IMR-90 (cell line): ENCODE data around the gene SUDS3. TPM values are rescaled to one million over a fixed set of nuclear protein-coding genes. Genes with fewer than 3 reads are reported as not detected.

Experiments
- ATAC-seq: fragments of 200-7000 bp; cut with Tn5 transposase; 2 replicates; pipeline ENCODE4 v1.9.1; 2020; ENCODE audit warnings: low read depth, mild to moderate bottlenecking, moderate library complexity
- BruUV-seq: library from RNA; stranded (reverse); fragments of 400-500 nt; replicated peaks from 2 replicates; lab custom pipeline; 2021; lab: Mats Ljungman, UMichigan
- CTCF ChIA-PET: fragments of 300-600 bp; formaldehyde crosslinking; extraction: SDS; loops from one replicate; lab custom pipeline; 2021; ENCODE audit warnings: antibody characterized with exemption; lab: Yijun Ruan, JAX
- POLR2A ChIA-PET: fragments of 300-600 bp; sonication (Branson Sonifier 250); formaldehyde crosslinking; loops from one replicate; lab custom pipeline; 2022; ENCODE audit warnings: antibody characterized with exemption; ENCODE audit not compliant: unreplicated experiment; lab: Charles Lee
- DNase-seq: peaks from one replicate; pipeline ENCODE4 v3.0.0; 2013
- H2AFZ ChIP-seq: replicated peaks from 2 replicates; pipeline ENCODE3; 2013; ENCODE audit warnings: low read length, mild to moderate bottlenecking; ENCODE audit not compliant: poor library complexity
- H2AK5ac ChIP-seq: 2 replicates; pipeline ENCODE4 v1.6.1; 2013; ENCODE audit warnings: low read depth, low read length, inconsistent platforms
- H2AK9ac ChIP-seq: replicated peaks from 2 replicates; pipeline ENCODE3; 2013; ENCODE audit warnings: mild to moderate bottlenecking, low read depth, low read length, moderate library complexity; ENCODE audit not compliant: poor library complexity
- H2BK120ac ChIP-seq: 2 replicates; pipeline ENCODE4 v1.6.1; 2013; ENCODE audit warnings: low read depth, low read length, inconsistent platforms
- H2BK15ac ChIP-seq: 3 replicates; pipeline ENCODE4 v1.6.1; 2013; ENCODE audit warnings: low read depth, low read length, inconsistent platforms
- H2BK20ac ChIP-seq: 2 replicates; pipeline ENCODE4 v1.6.1; 2013; ENCODE audit warnings: low read depth, mild to moderate bottlenecking, inconsistent platforms, low read length, moderate library complexity
- H2BK5ac ChIP-seq: 2 replicates; pipeline ENCODE4 v1.6.1; 2013; ENCODE audit warnings: mild to moderate bottlenecking, low read depth, low read length, inconsistent platforms; ENCODE audit not compliant: poor library complexity, severe bottlenecking
- H3K14ac ChIP-seq: replicated peaks from 2 replicates; pipeline ENCODE4 v1.6.1; 2013; ENCODE audit warnings: low read depth, low read length, inconsistent platforms
- H3K18ac ChIP-seq: 2 replicates; pipeline ENCODE4 v1.6.1; 2013; ENCODE audit warnings: low read depth, low read length, control low read depth
- H3K23ac ChIP-seq: 2 replicates; pipeline ENCODE4 v1.6.1; 2013; ENCODE audit warnings: low read depth, low read length, inconsistent platforms
- H3K27ac ChIP-seq: 2 replicates; pipeline ENCODE4 v1.5.1; 2013; ENCODE audit warnings: mild to moderate bottlenecking, control low read depth, low read length; ENCODE audit not compliant: insufficient read depth
- H3K27me3 ChIP-seq: 2 replicates; pipeline ENCODE4 v1.6.1; 2013; ENCODE audit warnings: low read length; ENCODE audit not compliant: control insufficient read depth, insufficient read depth
- H3K36me3 ChIP-seq: 2 replicates; pipeline ENCODE4 v1.6.1; 2013; ENCODE audit warnings: low read length, mixed read lengths; ENCODE audit not compliant: control insufficient read depth, insufficient read depth
- H3K4ac ChIP-seq: 2 replicates; pipeline ENCODE4 v1.6.1; 2013; ENCODE audit warnings: low read depth, low read length, inconsistent platforms
- H3K4me1 ChIP-seq: 2 replicates; pipeline ENCODE4 v1.6.1; 2013; ENCODE audit warnings: low read length, mixed read lengths; ENCODE audit not compliant: control insufficient read depth, insufficient read depth
- H3K4me2 ChIP-seq: 2 replicates; pipeline ENCODE4 v1.6.1; 2013; ENCODE audit warnings: low read depth, mild to moderate bottlenecking, control low read depth, low read length, moderate library complexity
- H3K4me3 ChIP-seq: 2 replicates; pipeline ENCODE4 v1.5.1; 2013; ENCODE audit warnings: low read depth, mild to moderate bottlenecking, control low read depth, low read length, moderate library complexity; ENCODE audit not compliant: insufficient read depth
- H3K56ac ChIP-seq: 2 replicates; pipeline ENCODE4 v1.6.1; 2013; ENCODE audit warnings: low read length, inconsistent platforms; ENCODE audit not compliant: insufficient read depth; ENCODE audit errors: extremely low read depth
- H3K79me1 ChIP-seq, 2 experiments: 2 replicates each; pipeline ENCODE4 v1.6.1; 2013; ENCODE audit warnings: low read length in 2 of 2, inconsistent platforms in 1 of 2, low read depth in 1 of 2
- H3K9ac ChIP-seq: 2 replicates; pipeline ENCODE4 v1.6.1; 2013; ENCODE audit warnings: low read depth, low read length, control low read depth
- H3K9me1 ChIP-seq: 2 replicates; pipeline ENCODE4 v1.6.1; 2013; ENCODE audit warnings: low read length, inconsistent platforms; ENCODE audit not compliant: insufficient read depth
- H3K9me3 ChIP-seq: 2 replicates; pipeline ENCODE4 v1.6.1; 2013; ENCODE audit warnings: low read length; ENCODE audit not compliant: control insufficient read depth, insufficient read depth
- H4K20me1 ChIP-seq: 2 replicates; pipeline ENCODE4 v1.6.1; 2013; ENCODE audit warnings: low read length, inconsistent platforms; ENCODE audit not compliant: insufficient read depth
- H4K5ac ChIP-seq: 2 replicates; pipeline ENCODE4 v1.6.1; 2013; ENCODE audit warnings: mild to moderate bottlenecking, low read depth, low read length, control low read depth
- H4K8ac ChIP-seq, 2 experiments: 2 replicates each; pipeline ENCODE4 v1.6.1; 2013; ENCODE audit warnings: low read depth in 2 of 2, low read length in 2 of 2, control low read depth in 1 of 2, inconsistent platforms in 1 of 2
- H4K91ac ChIP-seq: 2 replicates; pipeline ENCODE4 v1.6.1; 2013; ENCODE audit warnings: low read depth, low read length, inconsistent platforms; ENCODE audit not compliant: insufficient read depth
- CEBPB ChIP-seq: IDR thresholded peaks from 2 replicates; pipeline ENCODE4 v1.6.1; 2012; ENCODE audit warnings: low read depth, low read length, improper control_type of control experiment
- MAFK ChIP-seq: IDR thresholded peaks from 2 replicates; pipeline ENCODE4 v1.6.1; 2012; ENCODE audit warnings: low read depth, low read length, improper control_type of control experiment
- MXI1 ChIP-seq: IDR thresholded peaks from 2 replicates; pipeline ENCODE4 v1.6.1; 2012; ENCODE audit warnings: low read depth, mild to moderate bottlenecking, low read length, moderate library complexity, borderline replicate concordance
- POLR2A ChIP-seq: IDR thresholded peaks from 2 replicates; pipeline ENCODE4 v1.6.1; 2012; ENCODE audit warnings: mild to moderate bottlenecking, low read depth, low read length
- RAD21 ChIP-seq: IDR thresholded peaks from 2 replicates; pipeline ENCODE4 v1.6.1; 2012; ENCODE audit warnings: low read length, improper control_type of control experiment
- RCOR1 ChIP-seq: IDR thresholded peaks from 2 replicates; pipeline ENCODE4 v1.6.1; 2012; ENCODE audit warnings: mild to moderate bottlenecking, low read length, improper control_type of control experiment; ENCODE audit not compliant: insufficient replicate concordance
- WGBS, 2 experiments: methylation state at CpG; one replicate each; pipeline versions ENCODE4 v1.1.5 to v1.1.7; 2013; ENCODE audit warnings: missing lambda C conversion rate in 2 of 2; ENCODE audit not compliant: insufficient read length in 1 of 2; ENCODE audit errors: extremely low coverage in 2 of 2; 5-methylcytosine and 5-hydroxymethylcytosine counted together
- dilution Hi-C: fragments of 300-500 bp; cut with HindIII; formaldehyde crosslinking; loops from one replicate; pipeline ENCODE4 v1.14.3; 2018; ENCODE audit warnings: low sequenced_read_pairs; ENCODE audit not compliant: unreplicated experiment
- in situ Hi-C: fragments of 300-500 bp; cut with MboI; formaldehyde crosslinking; loops from 3 replicates; pipeline ENCODE4 v1.14.3; 2019; ENCODE audit warnings: low sequenced_read_pairs, inconsistent platforms, mixed read lengths
- intact Hi-C: fragments of 100-400 bp; cut with micrococcal nuclease; formaldehyde crosslinking; loops from 2 replicates; pipeline ENCODE4 v1.10.0; 2022
- polyA plus RNA-seq, 3 experiments: library from polyadenylated mRNA; depleted of rRNA; stranded (reverse); fragments of >200 nt; gene quantifications; 2 replicates each; pipeline ENCODE4 v1.2.3, GENCODE V29; 2012; ENCODE audit warnings: low replicate concordance in 1 of 3
- total RNA-seq: library from RNA; depleted of rRNA; stranded (reverse); fragments of >200 nt; gene quantifications from 2 replicates; pipeline ENCODE4 v1.2.3, GENCODE V29; 2012

The SUDS3 gene
- total and polyA plus RNA-seq, 2 of the 4 experiments (the other 2 are of a cell fraction), result 13.4 to 13.8 TPM

DNA sequence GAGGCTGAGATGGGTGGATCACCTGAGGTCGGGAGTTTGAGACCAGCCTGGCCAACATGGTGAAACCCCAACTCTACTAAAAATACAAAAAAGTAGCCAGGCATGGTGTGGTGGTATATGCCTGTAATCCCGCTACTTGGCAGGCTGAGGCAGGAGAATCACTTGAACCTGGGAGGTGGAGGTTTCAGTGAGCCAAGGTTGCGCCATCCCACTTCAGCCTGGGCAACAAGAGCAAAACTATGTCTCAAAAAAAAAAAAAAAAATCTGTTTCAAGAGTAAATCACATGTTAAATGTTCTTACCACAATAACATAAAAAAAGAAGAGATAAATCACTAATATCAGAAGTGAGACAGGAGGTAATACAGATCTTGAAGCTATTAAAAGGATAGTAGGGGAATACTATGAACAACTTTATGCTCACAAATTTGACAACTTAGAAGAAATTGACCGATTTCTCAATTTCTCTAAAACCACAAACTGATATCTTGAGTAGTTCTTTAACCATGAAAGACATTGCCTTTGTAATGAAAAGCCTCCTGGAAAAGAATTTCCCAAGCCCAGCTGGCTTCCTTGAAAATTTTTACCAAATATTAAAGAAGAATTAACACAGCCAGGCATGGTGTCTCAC, 41.3 kb upstream of the SUDS3 start:
- Histone ChIP-seq H2BK120ac (peak overlapping the region; percentile 83), H3K79me1 (peaks cover 6 to 48% of the 10 kb centered on the region in 2 experiments; a peak in 3 of 4 replicates), H4K20me1 (no peaks in the 10 kb centered on the region), H4K91ac (peak overlapping the region; percentile 49), H3K9me1 (no peaks in the 10 kb centered on the region; the same call in none of the 2 replicates), H3K4ac (peak overlapping the region; percentile 81), H3K56ac (0 out of 2 replicates have a peak overlapping the region, but pooled peaks have one; percentile 27), H2BK20ac (peak overlapping the region; percentile 69), H3K4me1 (peaks cover 19% of the 10 kb centered on the region), H4K5ac (peak overlapping the region; percentile 49; the same call in 1 of the 2 replicates), H3K4me2 (no peak overlapping the region), H2BK5ac (peak overlapping the region; percentile 92), H4K8ac (peak overlapping the region in 1 of 2 experiments; percentile 78; a peak in 2 of 4 replicates), H2AFZ (no peak overlapping the region), H3K36me3 (no peaks in the 10 kb centered on the region), H2BK15ac (0 out of 3 replicates have a peak overlapping the region, but pooled peaks have one; percentile 76), H3K14ac (peak overlapping the region; percentile 77), H3K9ac (no peak overlapping the region), H3K4me3 (no peak overlapping the region), H3K9me3 (no peaks in the 10 kb centered on the region), H3K23ac (no peak overlapping the region), H3K27me3 (no peaks in the 10 kb centered on the region), H3K18ac (peak overlapping the region; percentile 45; the same call in 1 of the 2 replicates), H2AK9ac (no peak overlapping the region), H2AK5ac (peak overlapping the region; percentile 98; the same call in 1 of the 2 replicates), H3K27ac (peak overlapping the region; percentile 79)
- CTCF ChIA-PET, result interaction anchor here (0.6 kb wide), 1 partner anchor 42 kb away, joined by 3 read pairs; no protein-coding TSS in a partner anchor
- no CpG with 5 or more reads among the region's 4 CpGs for WGBS, 2 experiments
- ATAC-seq, result no peak
- POLR2A ChIA-PET, result no interaction called here
- in situ Hi-C loops (no loop called here), dilution Hi-C loops (no loop called here), intact Hi-C loops (loop anchor here (5.0 kb wide), 1 partner anchor 37 kb away; the partner anchor contains the start of gene TAOK3)
- TF ChIP-seq MXI1 (no peak), POLR2A (no peak), MAFK (no peak), CEBPB (no peak), RCOR1 (no peak), RAD21 (no peak)
- no peak for DNase-seq
- no TSS peak for BruUV-seq
